GM21576 (cell line): ENCODE results near the gene MED22.
"Not testable (repeated sequence)": the region's sequence is repeated elsewhere in the genome, so short reads cannot be mapped to it uniquely, and the experiment has no call there.

ENCODE experiments used
- ATAC-seq: cut with Tn5 transposase; IDR thresholded peaks from one replicate; pipeline ENCODE4 v1.9.1; 2021; ENCODE audit warnings: mild to moderate bottlenecking, moderate library complexity; ENCODE audit not compliant: unreplicated experiment

The MED22 gene

DNA sequence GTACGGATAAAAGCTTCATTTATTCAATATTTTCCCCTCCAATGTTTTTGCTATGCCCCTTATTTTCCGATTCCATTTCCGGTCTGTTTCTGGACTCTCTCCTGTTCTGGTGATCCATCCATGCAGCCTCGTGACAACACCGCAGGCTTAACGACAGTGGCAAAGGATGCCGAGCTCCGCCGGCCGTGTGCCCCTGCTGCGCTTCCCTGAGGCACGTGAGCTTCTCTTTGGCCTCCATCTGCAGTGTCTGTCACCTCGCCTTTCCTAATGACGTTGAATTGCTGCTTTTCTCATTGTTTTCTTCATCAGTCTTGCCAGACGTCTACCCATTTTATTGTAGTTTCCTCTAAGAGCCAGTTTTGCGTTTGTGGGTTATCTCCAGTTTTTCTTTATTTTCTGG, 40.6 kb downstream of the MED22 start:
- ATAC-seq, result no peak

DNA sequence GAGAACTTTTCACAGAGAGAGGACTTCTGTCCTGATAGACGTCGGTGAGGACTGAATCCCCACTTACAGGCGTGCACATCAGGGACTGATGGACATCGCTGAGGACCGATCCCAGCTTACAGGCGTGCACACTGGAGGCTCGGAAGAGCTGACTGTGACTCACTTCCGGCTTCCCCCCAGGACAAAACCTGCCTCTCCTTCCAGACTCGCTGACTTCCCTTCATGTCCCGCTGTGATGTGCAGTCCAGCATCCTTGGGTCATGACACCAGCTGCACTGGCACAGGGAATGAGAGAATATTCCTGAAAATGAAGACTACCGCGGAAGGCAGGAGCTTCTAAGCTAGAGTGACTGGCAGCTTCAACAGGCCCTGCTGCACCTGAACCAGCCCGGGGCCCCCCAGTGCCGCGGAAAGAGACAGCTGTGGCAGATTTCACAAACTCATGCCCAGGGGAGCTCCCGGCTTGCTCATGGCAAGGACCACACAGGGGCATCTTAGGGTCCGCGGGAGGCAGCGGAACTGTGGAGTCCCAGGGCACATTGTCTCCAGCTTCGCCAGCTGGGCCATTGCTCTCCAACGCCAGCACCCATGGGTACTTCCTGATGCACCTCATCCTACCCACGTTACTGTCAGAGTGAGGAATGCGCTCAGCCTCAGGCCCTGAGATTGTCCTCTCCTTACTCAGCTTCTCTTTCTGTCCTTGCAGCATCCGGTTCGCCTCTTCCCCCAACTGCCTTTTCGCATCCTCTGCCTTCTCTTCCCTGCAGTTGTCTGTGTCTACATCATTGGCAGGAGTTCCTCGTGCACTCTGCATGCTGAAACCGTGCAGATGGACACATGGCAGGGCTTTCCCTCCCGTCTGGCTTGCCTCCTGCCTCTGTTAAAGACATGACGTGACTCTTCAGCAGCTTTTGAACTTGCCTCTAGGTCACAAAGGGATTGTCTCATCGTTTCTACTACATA, 41.4 kb downstream of the MED22 start:
- no peak for ATAC-seq

GRCh38 chr9:133305731-133306130, 42.2 kb downstream of the MED22 start:
- ATAC-seq, result no peak

DNA sequence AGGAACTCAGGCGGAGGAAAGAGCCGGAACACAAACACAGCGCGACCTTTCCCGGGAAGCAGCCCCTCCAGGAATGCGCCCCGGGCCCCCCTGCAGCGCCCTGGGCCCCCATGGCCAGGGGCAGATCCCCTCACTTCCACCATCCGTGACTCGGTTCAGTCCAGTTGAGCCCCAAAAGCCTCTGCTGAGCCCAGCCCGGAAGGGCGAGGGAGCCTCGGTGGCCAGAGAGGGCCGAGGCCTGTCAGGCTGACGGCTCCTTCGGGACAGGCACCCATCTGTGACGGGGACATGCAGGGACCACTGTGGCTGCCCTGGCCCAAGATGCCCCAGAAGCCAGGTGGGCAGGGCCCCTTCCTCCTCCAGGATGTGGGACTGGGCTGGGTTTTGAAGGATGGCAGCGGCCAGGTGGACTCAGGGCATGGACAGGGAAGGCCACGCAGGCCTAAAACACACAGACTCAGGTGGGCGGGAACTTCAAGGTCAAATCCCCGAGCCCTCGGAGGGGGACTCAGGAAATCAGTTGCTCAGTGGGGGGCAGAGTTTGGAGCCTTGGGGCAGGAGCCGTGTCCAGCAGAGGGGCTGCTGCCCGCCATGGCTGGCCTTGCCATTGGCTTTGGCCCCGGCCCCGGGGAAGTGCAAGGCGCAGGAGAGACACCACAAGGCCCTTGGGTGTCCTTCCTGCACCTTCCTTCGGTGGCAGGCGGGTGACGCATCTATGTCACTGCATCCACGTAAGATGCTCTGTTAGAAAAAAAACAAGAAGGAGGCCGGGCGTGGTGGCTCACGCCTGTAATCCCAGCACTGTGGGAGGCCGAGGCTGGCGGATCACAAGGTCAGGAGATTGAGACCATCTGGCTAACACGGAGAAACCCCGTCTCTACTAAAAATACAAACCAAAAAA, 43.2 kb downstream of the MED22 start:
- no peak for ATAC-seq

DNA sequence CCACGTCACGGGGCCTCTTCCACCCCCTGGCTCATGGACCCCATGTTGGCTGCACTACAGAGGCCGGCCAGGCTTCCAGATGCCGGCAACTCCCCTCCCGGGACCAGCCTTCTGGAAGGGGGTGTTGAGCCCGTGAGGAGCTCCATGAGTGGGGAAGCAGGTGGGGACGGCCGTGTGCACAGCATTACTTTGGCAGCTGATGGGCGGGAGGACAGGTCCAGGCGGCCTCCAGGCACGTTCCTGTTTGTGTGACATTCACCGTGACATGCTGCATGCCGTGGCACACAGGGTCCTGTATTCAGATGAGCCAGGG, 43.8 kb downstream of the MED22 start:
- no peak for ATAC-seq

- ATAC-seq, result no peak
Measured at GRCh38 chr9:133303266-133304157, 44.4 kb downstream of the MED22 start.

- no peak for ATAC-seq
Measured at GRCh38 chr9:133301253-133302230, 46.4 kb downstream of the MED22 start.

DNA sequence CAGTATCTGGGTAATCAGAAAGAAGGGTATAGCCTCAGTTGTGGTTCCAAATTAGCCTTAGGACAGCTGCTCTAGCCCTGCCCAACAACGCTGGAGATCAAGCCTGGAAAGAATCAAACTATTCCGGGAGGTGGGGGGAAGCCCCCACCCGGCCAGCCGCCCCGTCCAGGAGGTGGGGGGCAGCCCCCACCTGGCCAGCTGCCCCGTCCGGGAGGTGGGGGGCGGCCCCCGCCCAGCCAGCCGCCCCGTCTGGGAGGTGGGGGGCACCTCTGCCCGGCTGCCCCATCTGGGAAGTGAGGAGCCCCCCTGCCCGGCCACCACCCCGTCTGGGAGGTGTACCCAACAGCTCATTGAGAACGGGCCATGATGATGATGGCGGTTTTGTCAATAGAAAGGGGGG, 47.9 kb downstream of the MED22 start:
- ATAC-seq, result not testable (repeated sequence)

DNA sequence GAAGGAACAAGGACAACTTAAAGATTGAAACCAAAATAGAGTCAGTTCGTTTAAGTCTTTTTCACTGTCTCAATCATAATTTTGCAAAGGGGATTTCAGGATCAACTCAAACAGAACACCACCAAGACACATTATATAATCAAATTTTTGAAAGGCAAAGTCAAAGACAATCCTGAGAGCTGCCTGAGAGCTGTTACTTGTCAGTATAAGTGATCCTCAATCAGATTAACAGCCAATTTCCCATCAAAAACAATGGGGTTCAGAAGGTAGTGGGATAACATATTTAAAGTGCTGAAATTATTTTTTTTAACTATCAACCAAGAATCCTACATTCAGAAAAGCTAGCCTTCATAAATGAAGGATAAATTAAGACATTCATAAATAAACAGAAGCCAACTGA, 53.7 kb downstream of the MED22 start:
- no peak for ATAC-seq

DNA sequence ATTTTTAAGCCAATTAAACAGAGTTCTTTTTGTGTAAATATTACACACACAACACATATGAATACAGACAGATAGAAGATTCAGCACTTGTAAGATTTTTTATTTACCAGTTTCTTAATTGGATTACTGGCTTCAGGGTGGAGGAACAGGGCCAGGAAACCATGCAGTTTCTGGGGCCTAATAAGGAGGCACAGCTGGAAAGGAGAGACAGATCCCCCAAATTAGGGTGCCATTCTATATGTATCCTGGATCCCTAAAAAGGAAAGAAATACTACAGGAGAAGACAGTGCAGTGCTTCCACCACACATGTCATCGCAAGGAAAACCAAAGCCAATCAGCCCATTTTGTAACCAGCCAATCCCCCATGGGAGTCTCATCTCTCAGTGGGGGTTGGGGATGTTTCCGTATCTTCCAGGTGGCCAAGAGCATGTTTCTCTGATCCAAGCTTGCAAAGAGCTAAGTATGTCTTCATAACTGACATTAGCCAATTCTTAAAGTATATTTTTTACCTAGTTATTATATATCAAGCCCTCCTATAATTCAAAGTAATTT, 57.1 kb downstream of the MED22 start:
- no peak for ATAC-seq
